Measurements from ENCODE around the gene SKIC2.
"Not testable (repeated sequence)": the region's sequence is repeated elsewhere in the genome, so short reads cannot be mapped to it uniquely, and the experiment has no call there.

The SKIC2 gene

GRCh38 chr6:31958741-31959739, at the start of gene SKIC2, which contains the start of gene NELFE:
SKIC2 (plus strand) TSS chr6:31959175; CDS start chr6:31959193, 18 bp downstream.
NELFE (minus strand) TSS chr6:31958971; CDS start chr6:31958446, 525 bp downstream.
- peak within 1 kb of the TSS; percentile 92 for H3K27ac Mint-ChIP-seq
- H3K27me3 Mint-ChIP-seq: no peaks in the 10 kb centered on the region
- H3K36me3 Mint-ChIP-seq: peaks cover 15% of the 10 kb centered on the region
- peak within 1 kb of the TSS; percentile 98 for H3K4me3 Mint-ChIP-seq
- peaks cover 44% of the 10 kb centered on the region for H3K4me1 Mint-ChIP-seq
- H3K9me3 Mint-ChIP-seq: no peaks in the 10 kb centered on the region

GRCh38 chr6:31909298-31909697, 49.7 kb upstream of the SKIC2 start:
- H3K9me3 Mint-ChIP-seq, H3K27me3 Mint-ChIP-seq, H3K4me1 Mint-ChIP-seq, H3K36me3 Mint-ChIP-seq, H3K4me3 Mint-ChIP-seq, H3K27ac Mint-ChIP-seq: not testable (repeated sequence)

- Mint-ChIP-seq H3K4me1 (peaks cover 3% of the 10 kb centered on the region), H3K27me3 (no peaks in the 10 kb centered on the region)
Measured at GRCh38 chr6:31911826-31912585, 47.0 kb upstream of the SKIC2 start.

GRCh38 chr6:31915351-31915750, 43.6 kb upstream of the SKIC2 start:
- Mint-ChIP-seq H3K9me3 (no peaks in the 10 kb centered on the region), H3K27me3 (no peaks in the 10 kb centered on the region), H3K36me3 (no peaks in the 10 kb centered on the region), H3K4me3 (no peak overlapping the region), H3K27ac (no peak overlapping the region), H3K4me1 (peaks cover under 1% of the 10 kb centered on the region)

More at GRCh38 chr6:31911826-31912585, 47.0 kb upstream of the SKIC2 start:
- Mint-ChIP-seq H3K36me3 (no peaks in the 10 kb centered on the region), H3K9me3 (no peaks in the 10 kb centered on the region), H3K27ac (no peak overlapping the region), H3K4me3 (no peak overlapping the region)

- Mint-ChIP-seq H3K27me3 (no peaks in the 10 kb centered on the region), H3K4me3 (no peak overlapping the region), H3K36me3 (no peaks in the 10 kb centered on the region), H3K27ac (no peak overlapping the region), H3K4me1 (no peaks in the 10 kb centered on the region), H3K9me3 (no peaks in the 10 kb centered on the region)
Measured at GRCh38 chr6:31915756-31916155, 43.2 kb upstream of the SKIC2 start.

GRCh38 chr6:31918069-31918720, 40.8 kb upstream of the SKIC2 start:
- H3K27me3 Mint-ChIP-seq: no peaks in the 10 kb centered on the region
- no peaks in the 10 kb centered on the region for H3K9me3 Mint-ChIP-seq
- no peak overlapping the region for H3K4me3 Mint-ChIP-seq
- H3K27ac Mint-ChIP-seq: no peak overlapping the region
- H3K36me3 Mint-ChIP-seq: no peaks in the 10 kb centered on the region
- no peaks in the 10 kb centered on the region for H3K4me1 Mint-ChIP-seq

GRCh38 chr6:31919624-31920303, 39.2 kb upstream of the SKIC2 start:
- no peak overlapping the region for H3K27ac Mint-ChIP-seq
- no peak overlapping the region for H3K4me3 Mint-ChIP-seq
- no peaks in the 10 kb centered on the region for H3K27me3 Mint-ChIP-seq
- no peaks in the 10 kb centered on the region for H3K36me3 Mint-ChIP-seq
- no peaks in the 10 kb centered on the region for H3K9me3 Mint-ChIP-seq
- no peaks in the 10 kb centered on the region for H3K4me1 Mint-ChIP-seq

GRCh38 chr6:31920811-31921210, 38.2 kb upstream of the SKIC2 start:
- Mint-ChIP-seq H3K27ac (no peak overlapping the region), H3K36me3 (no peaks in the 10 kb centered on the region)

GRCh38 chr6:31922942-31923341, 36.0 kb upstream of the SKIC2 start:
- Mint-ChIP-seq H3K27ac (peak overlapping the region; percentile 73), H3K4me1 (no peaks in the 10 kb centered on the region), H3K36me3 (no peaks in the 10 kb centered on the region), H3K4me3 (no peak overlapping the region), H3K27me3 (no peaks in the 10 kb centered on the region), H3K9me3 (no peaks in the 10 kb centered on the region)

More at GRCh38 chr6:31920811-31921210, 38.2 kb upstream of the SKIC2 start:
- Mint-ChIP-seq H3K9me3 (no peaks in the 10 kb centered on the region), H3K27me3 (no peaks in the 10 kb centered on the region), H3K4me3 (no peak overlapping the region), H3K4me1 (no peaks in the 10 kb centered on the region)

- no peaks in the 10 kb centered on the region for H3K9me3 Mint-ChIP-seq
- H3K27ac Mint-ChIP-seq: no peak within 1 kb of the TSS
- no peak within 1 kb of the TSS for H3K4me3 Mint-ChIP-seq
- H3K27me3 Mint-ChIP-seq: peaks cover 2% of the 10 kb centered on the region
- no peaks in the 10 kb centered on the region for H3K4me1 Mint-ChIP-seq
- no peaks in the 10 kb centered on the region for H3K36me3 Mint-ChIP-seq
Measured at GRCh38 chr6:31927242-31927862, 31.6 kb upstream of the SKIC2 start, which contains the start of gene C2. C2 (plus strand) TSS chr6:31927717; CDS start chr6:31927753, 36 bp downstream.

GRCh38 chr6:31927863-31928671, 30.9 kb upstream of the SKIC2 start:
- Mint-ChIP-seq H3K4me1 (no peaks in the 10 kb centered on the region), H3K9me3 (no peaks in the 10 kb centered on the region), H3K36me3 (no peaks in the 10 kb centered on the region), H3K4me3 (no peak overlapping the region), H3K27ac (no peak overlapping the region), H3K27me3 (peaks cover 2% of the 10 kb centered on the region)

- H3K27ac Mint-ChIP-seq: no peak overlapping the region
- peaks cover 3% of the 10 kb centered on the region for H3K27me3 Mint-ChIP-seq
- no peak overlapping the region for H3K4me3 Mint-ChIP-seq
- no peaks in the 10 kb centered on the region for H3K4me1 Mint-ChIP-seq
- no peaks in the 10 kb centered on the region for H3K36me3 Mint-ChIP-seq
- H3K9me3 Mint-ChIP-seq: no peaks in the 10 kb centered on the region
Measured at GRCh38 chr6:31928672-31928939, 30.4 kb upstream of the SKIC2 start.

- no peaks in the 10 kb centered on the region for H3K36me3 Mint-ChIP-seq
- no peaks in the 10 kb centered on the region for H3K4me1 Mint-ChIP-seq
- H3K9me3 Mint-ChIP-seq: no peaks in the 10 kb centered on the region
- H3K27ac Mint-ChIP-seq: no peak overlapping the region
- H3K27me3 Mint-ChIP-seq: peaks cover 3% of the 10 kb centered on the region
- no peak overlapping the region for H3K4me3 Mint-ChIP-seq
Measured at GRCh38 chr6:31930962-31931361, 28.0 kb upstream of the SKIC2 start.

- H3K27ac Mint-ChIP-seq, H3K4me1 Mint-ChIP-seq, H3K27me3 Mint-ChIP-seq, H3K36me3 Mint-ChIP-seq, H3K9me3 Mint-ChIP-seq, H3K4me3 Mint-ChIP-seq: not testable (repeated sequence)
Measured at GRCh38 chr6:31932137-31932536, 26.8 kb upstream of the SKIC2 start.

Data from activated naive CD4-positive, alpha-beta T cell treated with anti-CD3 and anti-CD28 coated beads, Interleukin-2, amount 50 U/mL, for 24 hours (primary cell).